Keratinocyte (primary cell): ENCODE data around the gene GRAMD4. TPM values are rescaled to one million over a fixed set of nuclear protein-coding genes. Genes with fewer than 3 reads are reported as not detected.
A peak's percentile ranks its signal among the peaks of the same experiment; 100 is the strongest.

ENCODE experiments used
- DNase-seq: peaks from one replicate; pipeline ENCODE4 v3.0.0-alpha.2; 2011; ENCODE audit warnings: low read depth, missing footprints, low spot score
- FAIRE-seq: peaks from 2 replicates; lab custom pipeline; 2011; peaks lifted over from hg19 to GRCh38; lab: Jason Lieb, UNC
- H2AFZ ChIP-seq: 2 replicates; pipeline ENCODE4 v1.6.0; 2012; ENCODE audit warnings: low read length, control low read depth, inconsistent platforms; ENCODE audit not compliant: control insufficient read depth
- H3K27ac ChIP-seq: 2 replicates; pipeline ENCODE4 v1.5.1; 2011; ENCODE audit warnings: low read length; ENCODE audit not compliant: control insufficient read depth, insufficient read depth
- H3K27me3 ChIP-seq: 3 replicates; pipeline ENCODE4 v1.6.0; 2011; ENCODE audit warnings: low read length; ENCODE audit not compliant: control insufficient read depth, insufficient read depth; ENCODE audit errors: extremely low read depth
- H3K36me3 ChIP-seq, 2 experiments: 2 replicates in 1 of 2; 3 replicates in 1 of 2; pipeline ENCODE4 v1.5.1; 2011; ENCODE audit warnings: low read length in 2 of 2, mild to moderate bottlenecking in 1 of 2; ENCODE audit not compliant: control insufficient read depth in 2 of 2, insufficient read depth in 2 of 2; ENCODE audit errors: extremely low read depth in 1 of 2
- H3K4me1 ChIP-seq: 3 replicates; pipeline ENCODE4 v1.5.1; 2011; ENCODE audit warnings: low read length; ENCODE audit not compliant: control insufficient read depth, insufficient read depth; ENCODE audit errors: extremely low read depth
- H3K4me2 ChIP-seq: 3 replicates; pipeline ENCODE4 v1.6.0; 2011; ENCODE audit warnings: low read depth, low read length; ENCODE audit not compliant: control insufficient read depth, insufficient read depth; ENCODE audit errors: extremely low read depth
- H3K4me3 ChIP-seq, 3 experiments: fragments of 200-600 bp in 1 of 3; sonication (generic) in 1 of 3; 2 replicates in 2 of 3; 3 replicates in 1 of 3; pipeline ENCODE4 v1.5.1; 2011 to 2016; ENCODE audit warnings: low read length in 3 of 3, mild to moderate bottlenecking in 3 of 3, control low read depth in 2 of 3, inconsistent platforms in 1 of 3, low read depth in 1 of 3, mixed read lengths in 1 of 3, mixed run types in 1 of 3, moderate library complexity in 1 of 3; ENCODE audit not compliant: control insufficient read depth in 2 of 3, insufficient read depth in 2 of 3; ENCODE audit errors: extremely low read depth in 1 of 3
- H3K79me2 ChIP-seq: 2 replicates; pipeline ENCODE4 v1.6.0; 2012; ENCODE audit warnings: low read length; ENCODE audit not compliant: control insufficient read depth, insufficient read depth
- H3K9ac ChIP-seq: 3 replicates; pipeline ENCODE4 v1.6.0; 2011; ENCODE audit warnings: low read length; ENCODE audit not compliant: control insufficient read depth, insufficient read depth; ENCODE audit errors: extremely low read depth
- H3K9me1 ChIP-seq: 3 replicates; pipeline ENCODE4 v1.6.0; 2011; ENCODE audit warnings: low read length; ENCODE audit not compliant: control insufficient read depth, insufficient read depth; ENCODE audit errors: extremely low read depth
- H3K9me3 ChIP-seq: 2 replicates; pipeline ENCODE4 v1.5.1; 2012; ENCODE audit warnings: low read depth, low read length; ENCODE audit not compliant: control insufficient read depth
- H4K20me1 ChIP-seq: 3 replicates; pipeline ENCODE4 v1.6.0; 2011; ENCODE audit warnings: low read length; ENCODE audit not compliant: control insufficient read depth, insufficient read depth; ENCODE audit errors: extremely low read depth
- CTCF ChIP-seq, 3 experiments: IDR thresholded peaks in 1 of 3; conservative IDR thresholded peaks in 1 of 3; optimal IDR thresholded peaks in 1 of 3; 2 replicates in 2 of 3; 3 replicates in 1 of 3; pipeline versions ENCODE3 to v1.5.1; 2011; ENCODE audit warnings: low read length in 3 of 3, mild to moderate bottlenecking in 3 of 3, moderate library complexity in 2 of 3, control low read depth in 1 of 3, inconsistent platforms in 1 of 3; ENCODE audit not compliant: insufficient read depth in 2 of 3; ENCODE audit errors: extremely low read depth in 1 of 3
- EZH2 ChIP-seq: IDR thresholded peaks from one replicate; pipeline ENCODE4 v1.6.1; 2012; ENCODE audit warnings: inconsistent platforms, mild to moderate bottlenecking, low read length, moderate library complexity
- dilution Hi-C: fragments of 300-500 bp; cut with MboI; formaldehyde crosslinking; loops from one replicate; pipeline ENCODE4 v1.7.0; 2020; ENCODE audit warnings: low sequenced_read_pairs; ENCODE audit not compliant: extremely low pct_ligation_motif_present
- polyA plus RNA-seq, 5 experiments: library from polyadenylated mRNA; depleted of rRNA in 3 of 5; stranded (reverse) in 3 of 5; stranded (forward) in 1 of 5; unstranded in 1 of 5; fragments of >200 nt; gene quantifications; 1 replicate in 1 of 5; 2 replicates in 3 of 5; 3 replicates in 1 of 5; pipeline versions ENCODE4 v1.2.1 to v1.2.3, GENCODE V29; 2011 to 2012; ENCODE audit warnings: missing spikeins in 2 of 5, low read depth in 1 of 5, low replicate concordance in 1 of 5

GRAMD4 gene
- polyA plus RNA-seq, 1 donor (not counting 4 experiments of a cell fraction or from before 2014, with no cell fraction given): 17.3 TPM

GRCh38 chr22:46596032-46596441 lies 24.1 kb upstream of the GRAMD4 start:
- H3K27ac ChIP-seq: no peak overlapping the region
- H3K36me3 ChIP-seq: no peaks in the 10 kb centered on the region
- no peaks in the 10 kb centered on the region for H4K20me1 ChIP-seq
- dilution Hi-C loops: no loop called here
- no peaks in the 10 kb centered on the region for H3K9me1 ChIP-seq
- no peak overlapping the region for H3K4me2 ChIP-seq
- FAIRE-seq: no peak
- no peaks in the 10 kb centered on the region for H3K9me3 ChIP-seq
- TF ChIP-seq EZH2 (no peak), CTCF (optimal IDR thresholded peaks at IDR 0.05 in 1 of 3, IDR thresholded peaks at IDR 0.05 in 1 of 3, conservative IDR thresholded peaks at IDR 0.05 in 1 of 3; ENCODE audit: extremely low read depth in 1 of 3, insufficient read depth in 2 of 3, low read length in 3 of 3) (no peak)
- no peak for DNase-seq
- H3K79me2 ChIP-seq: no peaks in the 10 kb centered on the region
- no peak overlapping the region for H3K4me3 ChIP-seq
- no peak overlapping the region for H3K9ac ChIP-seq
- H3K27me3 ChIP-seq: peaks cover 5% of the 10 kb centered on the region
- H2AFZ ChIP-seq: no peak overlapping the region
- peaks cover 2% of the 10 kb centered on the region for H3K4me1 ChIP-seq

- H3K4me2 ChIP-seq: no peak overlapping the region
- FAIRE-seq: peak; percentile 49
- DNase-seq: no peak
- no peaks in the 10 kb centered on the region for H3K9me3 ChIP-seq
- H3K9me1 ChIP-seq: no peaks in the 10 kb centered on the region
- H3K27me3 ChIP-seq: peaks cover 5% of the 10 kb centered on the region
- no peak overlapping the region for H3K9ac ChIP-seq
- TF ChIP-seq CTCF (optimal IDR thresholded peaks at IDR 0.05 in 1 of 3, IDR thresholded peaks at IDR 0.05 in 1 of 3, conservative IDR thresholded peaks at IDR 0.05 in 1 of 3; ENCODE audit: extremely low read depth in 1 of 3, insufficient read depth in 2 of 3, low read length in 3 of 3) (peak; percentile 34 to 53 (median 46)), EZH2 (no peak)
- no peaks in the 10 kb centered on the region for H3K36me3 ChIP-seq
- no peaks in the 10 kb centered on the region for H4K20me1 ChIP-seq
- H3K4me3 ChIP-seq: no peak overlapping the region
- H2AFZ ChIP-seq: no peak overlapping the region
- peaks cover 2% of the 10 kb centered on the region for H3K4me1 ChIP-seq
- dilution Hi-C loops: no loop called here
- H3K79me2 ChIP-seq: no peaks in the 10 kb centered on the region
- no peak overlapping the region for H3K27ac ChIP-seq
Measured at GRCh38 chr22:46596819-46597218, 23.4 kb upstream of the GRAMD4 start.
